Caki2 (cell line): ENCODE results near the gene NTPCR. TPM values are rescaled to one million over a fixed set of nuclear protein-coding genes. Genes with fewer than 3 reads are reported as not detected.

ENCODE experiments used
- DNase-seq: peaks from one replicate; pipeline ENCODE4 v3.0.0-alpha.2; 2015; ENCODE audit warnings: low read depth
- in situ Hi-C: cut with HindIII; loops from 2 replicates; pipeline ENCODE4 v1.10.0; 2016; ENCODE audit warnings: low sequenced_read_pairs, low pct_unique_long_range_greater_than_20kb, mixed read lengths
- total RNA-seq: library from RNA; depleted of rRNA; stranded (reverse); fragments of >200 nt; shearing (Covaris generic); gene quantifications from 2 replicates; pipeline ENCODE4 v1.2.3, GENCODE V29; 2014; ENCODE audit warnings: low replicate concordance; rRNA removed

NTPCR gene
- total RNA-seq, 1 experiment from 2014 or later, result 105 TPM

- in situ Hi-C loops, result no loop called here
- DNase-seq, result no peak
Measured at GRCh38 chr1:233022246-233022645, 71.8 kb downstream of the NTPCR start.

- in situ Hi-C loops, result no loop called here
- no peak for DNase-seq
Measured at GRCh38 chr1:233024199-233024598, 73.8 kb downstream of the NTPCR start.

DNA sequence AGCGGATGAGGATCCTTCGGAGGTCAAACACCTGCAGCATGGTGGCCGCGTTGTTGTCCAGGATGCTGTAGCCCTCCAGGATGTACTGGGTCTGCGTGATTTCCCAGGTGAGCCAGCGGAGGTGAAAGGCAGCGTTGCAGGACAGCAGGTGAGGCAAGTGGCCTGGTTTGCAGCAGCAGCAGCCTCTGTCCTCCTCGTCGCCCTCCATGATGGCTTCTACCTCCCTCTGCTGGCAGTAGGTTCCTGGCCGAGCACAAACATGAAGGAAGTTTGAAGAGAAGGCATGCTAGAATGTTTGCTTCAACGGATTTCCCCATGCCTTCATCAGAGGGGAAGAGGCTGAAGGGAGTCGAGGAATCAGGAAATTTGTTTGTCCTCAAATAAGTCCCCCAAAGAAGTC lies 74.7 kb downstream of the NTPCR start:
- in situ Hi-C loops, result no loop called here

DNA sequence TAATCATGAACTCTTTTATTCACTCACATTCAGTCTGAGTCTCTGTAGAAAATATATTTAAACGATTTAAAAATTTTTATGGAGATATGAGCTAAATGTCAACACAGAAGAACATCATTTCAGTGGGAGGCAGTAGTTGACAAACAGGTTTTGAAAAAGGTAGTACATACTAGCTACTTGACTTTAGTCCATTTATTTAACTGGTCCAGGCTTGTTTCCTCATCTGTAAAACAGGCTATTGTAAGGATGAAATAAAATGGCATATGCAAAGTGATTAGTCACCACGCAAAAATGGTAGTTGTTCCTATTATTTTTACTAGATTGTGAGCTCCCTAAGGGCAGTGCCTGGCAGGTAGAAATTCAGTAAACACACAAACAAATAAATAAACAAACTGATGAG lies 75.2 kb downstream of the NTPCR start:
- in situ Hi-C loops, result no loop called here
- no peak for DNase-seq

More for the DNA sequence above, 74.7 kb downstream of the NTPCR start:
- DNase-seq, result no peak

DNA sequence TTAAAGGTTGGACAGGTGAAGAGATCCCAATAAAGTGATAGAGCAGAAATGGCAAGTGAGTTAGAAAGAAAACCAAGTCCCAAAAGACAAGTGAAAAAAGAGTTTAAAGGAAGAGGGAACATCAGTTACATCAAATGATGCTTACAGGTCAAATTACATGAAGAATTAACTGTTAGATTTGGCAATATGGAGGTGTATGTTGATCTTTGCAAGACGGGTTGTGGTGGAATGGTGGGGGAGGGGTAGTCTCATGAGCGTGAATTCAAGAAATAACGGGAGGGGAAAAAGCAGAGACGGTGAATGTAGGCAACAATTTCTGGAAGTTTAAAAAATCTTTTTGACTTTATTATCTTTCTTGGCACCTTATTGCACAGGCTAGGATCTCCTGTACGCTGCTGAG lies 76.6 kb downstream of the NTPCR start:
- DNase-seq, result no peak
- in situ Hi-C loops, result no loop called here

GRCh38 chr1:233031521-233031920 lies 81.1 kb downstream of the NTPCR start:
- DNase-seq, result no peak
- in situ Hi-C loops, result no loop called here

DNA sequence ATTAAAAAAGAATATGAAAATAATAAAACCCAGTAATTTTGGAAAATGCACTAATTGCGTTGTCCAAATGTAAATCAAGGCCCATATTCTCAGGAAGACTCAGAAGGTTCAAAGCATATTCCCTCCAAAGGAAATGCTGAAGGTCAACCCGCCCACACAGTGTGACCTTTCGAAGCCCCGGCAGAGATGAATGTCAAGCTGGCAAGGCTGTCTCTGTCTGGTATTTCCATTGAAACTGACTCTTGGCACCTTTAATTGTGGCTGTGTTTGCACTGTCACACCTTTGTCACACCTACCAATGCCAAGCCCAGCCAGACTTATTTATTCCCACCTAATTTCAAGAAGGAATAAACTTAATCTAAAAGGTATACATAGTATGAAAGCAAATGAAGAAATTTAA lies 82.5 kb downstream of the NTPCR start:
- DNase-seq, result no peak
- in situ Hi-C loops, result no loop called here

GRCh38 chr1:233033361-233033760 lies 83.0 kb downstream of the NTPCR start:
- no peak for DNase-seq
- in situ Hi-C loops, result no loop called here

Other genes starting within 250 kb of the NTPCR start
- 0.64 and 2.3 TPM in 2 replicates for gene MAP10, start 145.2 kb upstream of the NTPCR start, total RNA-seq